GM19239 (cell line): ENCODE results near the gene TMEM87B.
A peak's percentile ranks its signal among the peaks of the same experiment; 100 is the strongest.

ENCODE experiments used
- DNase-seq: peaks from one replicate; pipeline ENCODE4 v3.0.0; 2011; ENCODE audit warnings: low spot score; ENCODE audit not compliant: insufficient read length
- FAIRE-seq: peaks from 2 replicates; lab custom pipeline; 2011; peaks lifted over from hg19 to GRCh38; lab: Jason Lieb, UNC

TMEM87B gene

DNA sequence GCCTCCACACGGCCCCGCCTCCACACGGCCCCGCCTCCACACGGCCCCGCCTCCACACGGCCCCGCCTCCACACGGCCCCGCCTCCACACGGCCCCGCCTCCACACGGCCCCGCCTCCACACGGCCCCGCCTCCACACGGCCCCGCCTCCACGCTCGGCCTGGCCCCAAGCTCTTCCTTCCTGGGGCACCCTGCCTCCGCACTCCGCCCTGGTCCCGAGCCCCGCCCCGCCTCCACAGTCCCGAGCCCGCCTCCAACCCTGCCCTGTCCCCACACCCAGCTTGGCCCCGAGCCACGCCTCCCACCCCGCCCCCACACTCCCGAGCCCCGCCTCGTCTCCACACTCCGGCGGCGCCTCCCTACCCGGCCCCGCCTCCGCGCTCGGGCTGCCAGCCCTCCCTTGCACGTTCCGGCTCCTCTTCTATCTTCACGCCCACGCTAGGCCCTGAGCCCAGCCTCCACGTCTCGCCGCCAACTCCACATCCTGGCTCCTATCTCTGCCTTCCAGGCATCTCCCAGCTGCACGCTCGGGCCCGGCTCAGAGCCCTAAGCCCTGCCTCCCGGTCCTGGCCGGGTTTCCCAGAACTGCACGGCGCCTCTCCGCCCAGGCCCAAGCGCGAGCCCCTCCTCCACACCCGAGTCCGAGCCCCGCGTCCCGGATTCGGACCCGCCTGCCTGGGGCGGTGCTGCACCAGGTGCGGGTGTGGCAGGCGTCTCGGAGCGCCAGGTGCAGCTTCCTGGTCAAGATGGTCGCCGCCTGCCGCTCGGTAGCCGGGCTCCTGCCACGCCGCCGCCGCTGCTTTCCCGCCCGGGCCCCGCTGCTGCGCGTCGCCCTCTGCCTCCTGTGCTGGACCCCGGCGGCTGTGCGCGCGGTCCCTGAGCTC lies at the start of gene TMEM87B:
Gene TMEM87B, plus strand, starts transcription at position 423 of the 883 bp plus-strand sequence. Its CDS starts 323 bp downstream, at position 746.
- peak; percentile 62 for DNase-seq
- FAIRE-seq: peak; percentile 78

DNA sequence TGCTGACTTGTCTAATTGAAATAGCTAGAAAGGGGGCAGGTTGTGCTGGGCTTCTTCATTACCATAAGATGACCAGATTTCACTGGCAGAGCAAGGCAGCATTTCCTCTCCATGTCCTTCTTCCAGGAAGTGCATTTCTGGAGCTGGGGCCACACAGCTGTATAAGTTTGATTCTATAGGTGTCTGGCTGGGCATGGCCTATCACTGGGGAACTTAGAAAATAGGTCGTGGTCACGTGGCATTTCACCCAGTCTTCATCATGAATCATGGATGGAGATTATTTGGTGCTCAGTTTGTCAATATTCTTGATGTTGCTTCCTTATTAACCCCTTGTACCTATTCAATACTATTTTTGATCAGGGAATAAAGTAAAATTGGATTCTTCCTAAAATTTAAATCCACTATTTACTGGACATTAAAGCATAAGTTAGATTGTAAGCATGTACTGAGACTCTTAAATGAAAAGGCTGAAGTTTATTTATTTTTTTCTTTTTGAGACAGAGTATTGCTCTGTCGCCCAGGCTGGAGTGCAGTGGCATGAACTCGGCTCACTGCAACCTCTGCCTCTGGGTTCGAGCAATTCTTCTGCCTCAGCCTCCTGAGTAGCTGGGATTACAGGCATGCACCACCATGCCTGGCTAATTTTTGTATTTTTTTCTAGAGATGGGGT lies 49.5 kb upstream of the TMEM87B start:
- FAIRE-seq (no peak), DNase-seq (no peak)

- FAIRE-seq: no peak
- DNase-seq: no peak
These were observed 49.0 kb upstream of the TMEM87B start for GRCh38 chr2:112006076-112006410.

- FAIRE-seq (no peak), DNase-seq (no peak)
These were observed 47.6 kb upstream of the TMEM87B start for GRCh38 chr2:112007493-112007892.

- FAIRE-seq: no peak
- DNase-seq: no peak
These were observed 46.1 kb upstream of the TMEM87B start for GRCh38 chr2:112008910-112009485.

DNA sequence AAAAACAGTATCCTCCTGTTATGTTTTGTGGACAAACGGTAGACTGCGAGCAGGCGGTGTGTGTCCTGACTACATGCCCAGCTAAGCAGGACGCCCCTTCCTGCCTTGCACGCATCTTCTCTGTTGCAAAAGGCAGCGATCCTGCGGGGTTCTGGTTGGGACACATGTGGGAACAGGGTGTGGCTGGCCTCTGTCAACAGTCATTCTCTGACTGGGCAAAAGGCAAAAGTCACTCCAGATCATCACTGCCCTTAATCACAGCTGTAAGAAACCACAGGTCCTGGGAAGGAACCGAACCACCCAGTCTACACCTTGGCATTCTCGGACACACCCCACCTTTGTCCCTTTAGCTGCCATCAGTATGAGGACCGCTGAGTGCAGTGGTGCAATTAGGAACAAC lies 44.3 kb upstream of the TMEM87B start:
- FAIRE-seq: no peak
- DNase-seq: no peak

DNA sequence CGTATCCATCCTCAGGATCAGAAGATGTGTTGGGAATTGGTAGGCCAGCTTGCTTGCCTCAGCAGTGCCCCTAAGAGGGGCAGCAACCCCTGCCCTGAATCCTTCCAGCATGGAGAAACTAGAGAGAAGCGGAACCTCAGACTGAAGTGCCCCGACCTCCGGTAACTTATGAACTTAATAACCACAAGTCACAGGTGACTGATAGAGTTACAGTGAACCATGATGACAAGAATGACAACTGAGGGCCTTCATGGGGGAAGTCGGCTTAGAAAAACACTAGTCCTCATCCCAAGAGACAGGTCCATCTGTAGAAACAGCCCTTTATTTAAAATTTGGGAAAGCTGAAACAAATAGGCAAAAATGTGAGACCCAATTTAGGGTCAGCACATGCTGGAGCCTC lies 42.5 kb upstream of the TMEM87B start:
- DNase-seq: no peak
- FAIRE-seq: no peak

GRCh38 chr2:112018846-112019245 lies 36.2 kb upstream of the TMEM87B start:
- no peak for FAIRE-seq

GRCh38 chr2:112019569-112019982 lies 35.5 kb upstream of the TMEM87B start:
- FAIRE-seq (no peak), DNase-seq (no peak)

More at GRCh38 chr2:112018846-112019245, 36.2 kb upstream of the TMEM87B start:
- DNase-seq: no peak

DNA sequence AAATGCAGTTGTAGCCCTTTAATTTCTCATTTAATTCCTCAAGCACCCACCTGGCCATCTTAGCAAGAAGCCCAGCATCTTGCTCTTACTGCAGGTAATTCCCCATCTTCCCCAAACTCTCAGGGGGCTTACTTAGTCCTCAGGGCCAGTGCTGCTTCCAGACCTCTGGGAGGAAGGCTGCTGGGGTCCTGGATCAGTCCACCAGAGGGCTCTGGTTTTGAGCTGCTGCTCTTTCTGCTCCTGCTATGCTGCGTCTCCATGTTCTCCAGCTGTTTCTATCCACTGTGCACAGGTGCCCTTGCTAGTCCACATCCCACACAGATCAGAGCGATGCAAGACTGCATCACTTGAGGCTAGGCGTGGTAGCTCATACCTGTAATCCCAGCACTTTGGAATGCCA lies 34.5 kb upstream of the TMEM87B start:
- DNase-seq (no peak), FAIRE-seq (no peak)

GRCh38 chr2:112021290-112021689 lies 33.8 kb upstream of the TMEM87B start:
- DNase-seq: no peak
- no peak for FAIRE-seq

GRCh38 chr2:112021781-112022231 lies 33.3 kb upstream of the TMEM87B start:
- no peak for DNase-seq
- no peak for FAIRE-seq

DNA sequence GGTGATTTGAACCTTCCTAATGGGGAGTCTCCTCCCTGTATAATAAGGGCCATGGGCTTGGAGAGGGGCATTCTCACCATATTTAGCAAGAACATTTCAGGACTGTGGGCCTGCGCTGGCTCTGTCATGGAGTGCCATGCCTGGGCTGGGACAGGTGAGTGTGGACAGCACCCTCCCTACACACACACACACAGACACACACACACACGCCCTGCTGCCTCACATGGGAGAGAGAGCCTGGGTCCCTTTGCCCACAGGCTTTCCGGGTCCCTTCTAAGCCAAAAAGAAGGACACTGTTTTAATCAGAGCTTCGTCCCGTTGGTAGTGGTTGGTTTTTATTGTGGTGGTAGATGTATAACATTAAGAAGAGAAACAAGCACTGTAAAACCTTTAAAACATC lies 31.4 kb upstream of the TMEM87B start:
- no peak for FAIRE-seq
- no peak for DNase-seq

GRCh38 chr2:112024231-112024630 lies 30.8 kb upstream of the TMEM87B start:
- FAIRE-seq (no peak), DNase-seq (no peak)

DNA sequence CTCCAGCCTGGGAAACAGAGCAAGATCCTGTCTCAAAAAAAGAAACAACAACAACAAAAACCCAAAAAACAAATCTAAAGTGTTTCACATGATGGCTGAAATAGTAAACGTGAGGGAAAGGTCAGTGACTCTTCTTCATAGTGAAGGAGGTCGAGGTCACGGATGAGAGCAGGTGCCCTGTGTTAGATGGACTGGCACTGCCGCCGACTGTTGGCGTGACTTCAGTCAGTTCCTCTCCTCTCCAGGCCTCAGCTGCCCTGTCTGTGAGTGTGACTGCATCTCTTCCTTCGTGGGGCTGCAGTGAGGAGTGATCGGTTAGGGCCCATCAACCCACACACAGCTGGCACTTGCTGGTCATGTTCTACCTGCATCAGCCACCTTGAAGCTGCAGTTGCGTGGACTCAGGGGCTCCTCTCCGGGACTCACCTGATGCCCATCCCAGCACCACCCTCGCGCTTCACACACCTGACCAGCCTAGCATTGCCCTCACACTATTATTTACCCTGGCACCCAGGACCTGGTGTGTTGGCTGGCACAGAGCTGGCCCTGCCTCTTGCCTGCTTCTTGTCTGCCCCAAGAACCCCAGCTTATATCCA lies 30.1 kb upstream of the TMEM87B start:
- DNase-seq (no peak), FAIRE-seq (no peak)

GRCh38 chr2:112026509-112026908 lies 28.6 kb upstream of the TMEM87B start:
- no peak for FAIRE-seq

GRCh38 chr2:112027767-112028166 lies 27.3 kb upstream of the TMEM87B start:
- no peak for DNase-seq
- no peak for FAIRE-seq

More at GRCh38 chr2:112026509-112026908, 28.6 kb upstream of the TMEM87B start:
- no peak for DNase-seq

DNA sequence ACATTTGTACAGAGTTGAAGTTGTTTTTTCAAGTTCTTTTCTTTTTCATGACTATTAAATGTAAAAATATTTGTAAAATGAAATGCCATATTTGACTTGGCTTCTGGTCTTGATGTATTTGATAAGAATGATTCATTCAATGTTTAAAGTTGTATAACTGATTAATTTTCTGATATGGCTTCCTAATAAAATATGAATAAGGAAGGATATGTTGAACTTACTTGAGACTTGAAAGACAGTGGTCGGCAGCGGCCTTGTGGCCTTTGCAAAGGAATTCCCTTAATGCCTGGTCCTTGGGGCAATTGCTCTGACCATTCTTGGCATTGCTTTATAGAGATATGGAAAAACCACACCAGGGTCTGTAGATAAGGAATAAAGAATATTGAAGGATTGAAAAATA lies 25.9 kb upstream of the TMEM87B start:
- DNase-seq: no peak
- no peak for FAIRE-seq

GRCh38 chr2:112031473-112032223 lies 23.4 kb upstream of the TMEM87B start:
- DNase-seq: no peak
- no peak for FAIRE-seq

DNA sequence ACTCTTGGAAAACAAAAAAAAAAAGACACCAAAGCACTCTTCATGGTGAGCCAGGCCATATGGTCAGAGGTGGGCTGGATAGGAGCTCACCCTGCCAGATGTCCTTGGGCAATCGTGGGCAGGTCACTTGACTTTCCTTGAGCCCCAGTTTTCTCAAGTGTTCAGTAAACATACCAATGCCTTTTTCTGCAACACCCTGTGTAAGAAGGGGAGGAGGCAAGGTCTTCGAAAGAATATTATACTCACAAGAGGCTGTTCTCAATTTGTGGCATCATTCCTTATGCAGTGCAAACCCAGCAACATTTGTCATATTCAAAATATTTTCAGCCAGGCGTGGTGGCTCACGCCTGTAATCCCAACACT lies 22.9 kb upstream of the TMEM87B start:
- no peak for FAIRE-seq
- no peak for DNase-seq
